Measurements from ENCODE around the gene NDUFV3.
A peak's percentile ranks its signal among the peaks of the same experiment; 100 is the strongest.
"Not testable (repeated sequence)": the region's sequence is repeated elsewhere in the genome, so short reads cannot be mapped to it uniquely, and the experiment has no call there.

Gene NDUFV3

GRCh38 chr21:42855937-42856335, 37.2 kb upstream of the NDUFV3 start:
- DNase-seq: no peak

- no peak for DNase-seq
Observed at GRCh38 chr21:42857216-42857615, 35.9 kb upstream of the NDUFV3 start.

GRCh38 chr21:42858185-42858847, 34.8 kb upstream of the NDUFV3 start:
- no peak for DNase-seq

GRCh38 chr21:42858957-42859890, 33.9 kb upstream of the NDUFV3 start:
- DNase-seq: no peak

- DNase-seq: no peak
Observed at GRCh38 chr21:42859891-42860230, 33.2 kb upstream of the NDUFV3 start.

- DNase-seq: no peak
Observed at GRCh38 chr21:42860345-42860744, 32.8 kb upstream of the NDUFV3 start.

- peak in 1 of 58 donors; percentile 6 for DNase-seq
Observed at GRCh38 chr21:42861311-42861847, 31.7 kb upstream of the NDUFV3 start.

GRCh38 chr21:42861848-42862400, 31.2 kb upstream of the NDUFV3 start:
- peak in 20 of 58 donors; percentile 2 to 51 (median 22) for DNase-seq

- DNase-seq: no peak
Observed at GRCh38 chr21:42862774-42863503, 30.2 kb upstream of the NDUFV3 start.

- no peak for DNase-seq
Observed at GRCh38 chr21:42863504-42863870, 29.6 kb upstream of the NDUFV3 start.

- no peak for DNase-seq
Observed at GRCh38 chr21:42864286-42864685, 28.8 kb upstream of the NDUFV3 start.

GRCh38 chr21:42864815-42865775, 28.0 kb upstream of the NDUFV3 start:
- peak in 49 of 58 donors; percentile 8 to 78 (median 43) for DNase-seq

- DNase-seq: peak in 21 of 58 donors; percentile 9 to 53 (median 29)
Observed at GRCh38 chr21:42865776-42866160, 27.3 kb upstream of the NDUFV3 start.

GRCh38 chr21:42868196-42868595, 24.9 kb upstream of the NDUFV3 start:
- DNase-seq: no peak

- DNase-seq: no peak
Observed at GRCh38 chr21:42873096-42873495, 20.0 kb upstream of the NDUFV3 start.

- DNase-seq: not testable (repeated sequence)
Observed at GRCh38 chr21:42875811-42876210, 17.3 kb upstream of the NDUFV3 start.

- no peak for DNase-seq
Observed at GRCh38 chr21:42878678-42878992, 14.5 kb upstream of the NDUFV3 start.

- peak; percentile 54 to 97 (median 92) for DNase-seq
Observed at GRCh38 chr21:42878993-42879787, 13.9 kb upstream of the NDUFV3 start, which contains the start of gene WDR4. Gene WDR4, minus strand, starts transcription at chr21:42879539. Its CDS starts 44 bp downstream, at chr21:42879495.

- DNase-seq: no peak
Observed at GRCh38 chr21:42880352-42880751, 12.8 kb upstream of the NDUFV3 start.
